Measurements from ENCODE around the gene SUN2.

The SUN2 gene

DNA sequence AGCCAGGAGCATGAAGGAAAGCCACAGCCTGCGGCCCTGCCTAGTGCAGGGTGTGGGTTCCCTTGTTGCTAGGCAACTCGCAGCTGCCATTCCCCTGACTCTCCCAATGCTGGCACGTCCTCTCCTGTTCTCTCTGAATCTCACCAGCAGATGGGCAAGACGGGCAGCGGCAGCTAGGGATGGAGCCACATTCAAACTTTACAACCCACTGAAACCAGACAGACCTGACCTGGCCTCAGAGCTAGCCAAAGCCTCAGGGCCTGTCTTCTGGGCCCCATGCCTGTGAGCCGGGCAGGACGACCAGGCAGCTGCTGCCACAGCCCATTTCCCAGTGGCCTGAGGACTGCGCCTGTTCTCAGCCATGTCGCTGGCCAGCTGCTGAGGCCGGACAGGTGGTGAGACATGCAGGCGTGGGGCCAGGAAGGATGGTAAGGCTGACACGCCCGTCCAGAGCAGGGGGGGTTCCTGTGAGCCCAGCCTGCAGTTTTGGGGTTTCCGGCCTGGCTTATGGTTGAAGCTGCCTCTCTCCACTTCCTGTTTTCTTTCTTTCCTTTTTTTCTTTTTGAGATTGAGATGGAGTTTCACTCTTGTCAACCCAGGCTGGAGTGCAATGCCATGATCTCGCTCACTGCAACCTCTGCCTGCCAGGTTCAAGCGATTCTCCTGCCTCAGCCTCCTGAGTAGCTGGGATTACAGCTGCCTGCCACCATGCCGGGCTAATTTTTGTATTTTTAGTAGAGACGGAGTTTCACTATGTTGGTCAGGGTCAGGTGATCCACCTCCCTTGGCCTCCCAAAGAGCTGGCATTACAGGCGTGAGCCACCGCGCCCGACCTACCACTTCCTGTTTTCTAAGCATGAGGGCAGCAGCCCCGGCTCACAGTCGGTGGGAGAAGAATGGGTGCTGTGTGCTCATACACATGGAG, 4.1 kb downstream of the SUN2 start:
- no peak for DNase-seq

DNA sequence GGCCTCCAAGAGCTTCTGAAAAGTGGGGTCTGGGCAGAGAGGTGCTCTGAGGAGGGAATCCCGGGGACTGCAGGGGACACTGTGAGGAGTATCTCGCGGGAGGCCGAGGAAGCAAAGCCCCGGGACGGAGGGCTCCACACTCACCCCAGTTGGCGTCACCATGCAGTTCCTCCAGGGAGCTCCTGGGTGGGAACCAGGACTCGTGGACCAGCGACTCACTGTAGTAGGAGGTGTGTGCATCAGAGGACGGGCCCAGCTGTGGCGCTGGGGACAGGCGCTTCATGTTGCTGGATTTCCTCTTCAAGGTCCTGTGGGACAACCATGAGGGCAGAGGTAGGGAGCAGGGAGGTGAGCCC, 4.8 kb downstream of the SUN2 start:
- no peak for DNase-seq

DNA sequence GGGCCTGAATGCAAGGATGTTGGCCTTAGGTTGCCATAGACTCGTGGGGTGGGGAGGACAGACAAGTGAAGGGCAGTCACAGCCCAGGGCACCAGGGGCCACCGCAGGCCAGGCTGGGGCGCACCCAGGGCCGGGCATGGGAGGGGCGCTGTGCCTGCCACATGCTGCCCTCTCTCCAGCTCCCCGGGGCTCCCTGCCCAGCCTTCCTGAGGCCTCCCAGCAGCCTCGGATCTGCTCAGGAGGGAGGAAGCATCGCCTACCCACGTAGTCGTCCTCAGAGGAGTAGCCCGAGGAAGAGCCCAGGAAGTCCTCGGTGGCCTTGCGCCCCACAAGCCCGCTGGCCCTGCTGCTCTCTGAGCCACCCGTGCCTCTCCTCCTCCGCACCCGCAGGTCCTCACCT, 5.2 kb downstream of the SUN2 start:
- no peak for DNase-seq

DNA sequence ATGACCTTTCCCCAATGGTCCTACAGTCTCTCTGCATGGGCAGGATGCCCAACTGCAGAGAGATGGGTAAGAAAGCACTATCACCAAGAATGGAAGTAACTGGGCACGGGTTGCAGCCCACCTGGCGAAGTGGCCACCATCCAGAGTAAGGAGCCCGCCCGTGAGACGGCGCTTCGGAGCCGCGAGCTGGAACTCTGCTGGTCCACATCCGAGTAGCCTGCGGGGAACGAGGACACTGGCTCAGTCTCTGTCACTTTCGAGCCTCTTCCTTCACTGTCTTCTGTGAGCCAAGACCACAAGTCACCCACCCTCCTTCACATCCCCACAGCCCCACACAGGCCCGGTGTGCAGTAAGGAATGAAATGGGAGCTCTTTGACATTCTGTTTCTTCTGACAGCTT, 5.7 kb downstream of the SUN2 start:
- no peak for DNase-seq

DNA sequence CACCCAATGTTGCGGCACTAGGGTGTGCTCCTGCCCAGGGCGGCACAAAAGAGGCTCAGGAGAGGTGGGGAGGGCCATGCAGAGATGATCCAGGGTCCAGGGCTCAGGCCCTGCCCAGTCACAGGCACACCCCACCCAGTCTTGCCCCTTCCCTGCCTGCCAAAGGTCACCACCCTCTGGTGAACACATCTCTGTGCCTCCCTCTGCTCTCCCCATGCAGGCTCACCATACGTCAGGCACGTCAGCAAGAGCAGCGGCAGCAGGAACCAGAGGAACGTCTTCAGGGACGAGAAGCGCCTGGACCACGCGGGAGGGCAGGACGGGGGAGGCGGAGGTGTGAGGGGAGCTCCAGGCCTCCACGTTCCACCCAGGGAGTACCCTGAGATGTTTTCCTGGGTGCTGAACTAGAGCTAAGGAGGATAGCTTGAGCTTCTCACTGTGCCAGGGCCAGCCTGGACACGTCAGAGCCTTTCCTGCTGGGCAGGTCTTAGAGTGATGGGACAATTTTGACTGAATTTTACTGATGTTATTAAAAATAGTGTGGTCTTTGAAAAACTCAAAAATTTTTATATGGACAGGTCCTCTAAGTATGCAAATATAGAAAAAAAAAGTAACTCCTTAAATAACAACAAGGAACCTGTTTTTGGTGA, 7.2 kb downstream of the SUN2 start:
- no peak for DNase-seq

DNA sequence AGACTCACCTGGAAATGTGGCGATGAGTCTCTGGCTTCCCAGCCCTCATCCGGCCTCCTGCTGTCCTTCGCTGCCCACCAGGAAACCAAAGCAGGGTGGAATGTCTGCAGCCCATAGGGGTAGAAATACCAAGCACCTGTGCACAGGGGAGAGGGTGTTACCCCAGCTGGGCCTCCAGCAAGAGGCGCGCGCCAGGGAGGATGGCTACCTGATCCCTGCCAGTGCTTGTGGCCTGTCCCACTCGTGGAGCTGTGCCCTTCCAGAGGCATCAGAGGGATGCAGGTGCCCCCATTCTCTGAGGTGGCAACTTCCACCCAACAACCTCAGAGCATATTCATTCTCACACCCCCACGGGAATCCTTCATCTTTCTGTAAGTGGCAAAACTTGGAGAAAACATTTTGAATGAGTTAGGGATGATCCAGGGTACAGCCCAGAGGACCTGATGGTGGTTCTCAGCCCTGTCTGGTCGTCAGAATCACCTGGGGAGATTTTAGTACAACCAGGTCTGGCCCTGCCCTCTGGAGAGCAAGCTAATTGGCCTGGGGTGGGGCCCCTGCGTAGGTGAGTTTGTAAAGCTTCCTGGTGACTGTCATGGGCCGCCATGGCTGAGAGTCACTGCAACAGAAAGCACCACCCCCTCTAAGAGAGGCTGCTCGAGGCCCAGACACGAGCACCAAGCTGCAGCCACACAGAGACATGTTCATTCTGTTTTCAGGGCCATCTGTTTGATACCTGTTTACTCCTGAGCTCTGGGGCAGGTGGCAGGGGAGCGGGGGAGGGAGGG, 9.9 kb downstream of the SUN2 start:
- no peak for DNase-seq

DNA sequence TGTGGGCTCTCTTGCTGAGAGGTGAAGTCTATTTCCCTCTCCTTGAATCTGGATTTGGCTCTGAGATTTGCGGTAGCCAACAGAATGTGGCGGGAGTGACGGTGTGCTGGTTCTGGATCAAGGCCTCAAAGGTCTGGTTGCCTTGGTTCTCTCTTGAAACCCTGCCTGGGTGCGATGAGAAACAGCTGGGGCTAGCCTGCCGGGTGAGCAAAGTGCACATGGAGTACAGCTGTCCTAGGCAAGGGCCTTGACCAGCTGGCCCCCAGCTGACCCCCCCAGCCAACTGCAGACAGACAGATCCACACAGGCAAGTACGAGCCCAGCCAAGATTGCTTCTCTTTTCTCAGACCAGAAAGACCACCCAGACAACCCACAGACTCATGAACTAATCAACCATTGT, 10.8 kb downstream of the SUN2 start:
- DNase-seq: no peak

DNA sequence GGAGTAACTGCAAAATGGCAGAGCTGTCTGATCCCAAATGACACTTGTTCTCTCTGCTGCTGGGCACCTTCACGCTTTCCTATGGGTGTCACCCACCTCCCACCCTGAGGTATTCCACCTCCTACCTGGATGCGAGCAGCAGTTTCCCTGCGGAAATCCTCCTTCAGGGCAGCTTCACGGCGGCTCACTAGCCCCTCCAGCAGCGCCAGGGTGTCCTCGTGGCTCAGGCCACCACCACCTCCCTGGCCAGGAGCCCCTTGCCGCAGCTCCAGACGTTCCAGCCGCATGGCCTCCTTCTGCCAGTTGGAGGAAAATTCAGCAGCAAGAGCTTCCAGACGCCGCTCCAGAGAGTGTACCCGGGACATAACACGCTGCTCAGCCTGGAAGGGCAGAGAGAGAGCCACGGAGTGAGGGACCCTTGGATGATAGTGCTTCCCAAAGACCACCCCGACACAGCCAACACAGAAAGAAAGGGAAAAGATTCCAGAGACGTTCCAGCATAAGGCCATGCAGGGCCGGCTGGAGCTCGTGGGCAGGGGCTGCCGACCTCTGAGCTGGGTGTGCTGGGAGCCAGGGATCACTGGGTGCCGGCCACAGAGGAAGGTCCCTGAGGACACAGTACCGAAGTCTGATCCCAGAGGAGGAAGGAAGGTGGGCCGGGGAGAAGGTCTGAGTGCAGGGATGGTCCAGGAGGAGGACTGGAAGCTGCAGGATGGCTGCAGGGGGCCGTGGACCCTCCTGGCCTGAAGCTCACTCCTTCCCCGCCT, 13.4 kb downstream of the SUN2 start:
- DNase-seq: no peak

DNA sequence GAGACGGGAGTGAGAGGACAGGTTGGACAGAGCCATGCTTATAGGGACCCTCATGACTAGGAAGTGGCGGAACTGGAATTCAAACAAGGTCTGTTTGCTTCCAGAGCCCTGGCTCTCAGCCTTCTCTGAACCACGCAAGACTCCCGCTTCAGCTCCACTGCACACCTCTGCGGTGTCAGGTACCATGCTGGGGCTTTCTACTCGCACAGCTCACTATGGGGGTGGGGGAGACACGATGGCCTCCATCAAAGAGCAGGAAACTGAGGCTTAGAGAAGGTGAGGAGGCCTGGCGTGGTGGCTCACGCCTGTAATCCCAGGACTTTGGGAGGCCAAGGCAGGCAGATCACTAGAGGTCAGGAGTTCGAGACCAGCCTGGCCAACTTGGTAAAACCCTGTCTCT, 14.2 kb downstream of the SUN2 start:
- no peak for DNase-seq

DNA sequence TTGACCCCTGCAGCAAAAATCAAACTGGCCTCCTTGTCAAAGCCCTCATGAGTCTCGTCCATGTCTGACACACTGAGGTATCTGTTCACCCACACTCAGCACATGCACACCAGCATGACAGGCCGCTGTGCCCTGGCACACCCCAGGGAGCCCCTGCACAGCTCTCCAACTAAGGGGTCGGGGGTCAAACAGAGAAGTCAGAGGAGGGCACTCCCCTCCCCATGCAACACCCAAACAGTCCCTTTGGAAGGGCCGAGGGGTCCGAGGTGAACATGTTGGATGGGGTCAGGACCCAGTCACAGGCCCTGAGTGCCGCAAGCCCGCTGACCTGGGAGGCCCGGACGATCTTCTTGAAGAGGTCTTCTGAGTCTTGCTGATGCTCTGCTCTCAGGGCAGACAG, 14.6 kb downstream of the SUN2 start:
- no peak for DNase-seq

DNA sequence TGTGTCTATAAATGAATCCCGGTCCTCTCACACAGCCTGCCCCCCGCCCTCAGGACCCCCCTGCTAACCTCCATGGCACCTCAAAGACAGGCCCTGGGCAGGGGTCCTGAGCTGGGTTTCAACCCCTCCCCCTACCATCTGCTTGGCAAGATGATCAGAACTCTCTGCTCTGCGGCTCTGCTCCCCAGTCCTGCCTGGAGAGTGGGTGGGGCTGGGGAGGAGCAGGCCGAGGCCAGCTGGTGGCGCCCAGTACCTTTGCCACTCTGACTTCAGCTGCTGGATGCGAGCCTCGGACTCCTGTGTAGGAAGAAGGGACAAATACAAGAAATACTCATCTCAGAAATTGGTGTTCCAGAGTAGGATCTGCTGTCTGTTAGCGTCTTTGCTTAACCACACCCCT, 15.0 kb downstream of the SUN2 start:
- no peak for DNase-seq

DNA sequence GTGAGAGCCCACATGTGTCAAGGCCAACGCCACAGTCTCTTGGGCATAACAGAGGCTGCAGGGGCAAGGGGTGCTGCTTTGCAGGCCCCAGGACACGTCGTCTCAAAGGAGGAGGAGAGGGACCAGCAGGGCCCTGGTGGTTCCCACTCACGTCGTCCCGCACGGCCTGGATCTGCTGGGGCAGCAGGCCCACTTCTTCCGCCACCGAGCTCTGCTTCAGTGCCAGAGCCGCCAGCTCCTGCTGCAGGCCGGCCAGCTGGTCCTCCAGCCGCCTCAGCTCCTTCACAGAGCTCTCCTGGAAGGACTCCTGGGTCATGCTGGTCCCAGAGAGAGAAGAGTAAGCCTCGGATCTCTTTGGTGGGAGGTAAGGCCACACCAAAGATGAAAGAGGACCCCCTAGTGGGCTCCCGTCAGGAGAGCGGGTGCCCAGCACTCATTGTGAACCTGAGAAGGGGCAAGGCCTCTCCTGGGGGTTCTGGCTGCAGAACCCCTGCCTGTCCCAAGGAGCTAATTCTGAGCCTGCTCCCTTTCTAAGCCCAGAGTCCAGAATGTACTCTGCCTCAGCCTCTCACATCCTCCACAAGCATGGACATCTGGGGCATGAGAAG, 15.6 kb downstream of the SUN2 start:
- DNase-seq: no peak

DNA sequence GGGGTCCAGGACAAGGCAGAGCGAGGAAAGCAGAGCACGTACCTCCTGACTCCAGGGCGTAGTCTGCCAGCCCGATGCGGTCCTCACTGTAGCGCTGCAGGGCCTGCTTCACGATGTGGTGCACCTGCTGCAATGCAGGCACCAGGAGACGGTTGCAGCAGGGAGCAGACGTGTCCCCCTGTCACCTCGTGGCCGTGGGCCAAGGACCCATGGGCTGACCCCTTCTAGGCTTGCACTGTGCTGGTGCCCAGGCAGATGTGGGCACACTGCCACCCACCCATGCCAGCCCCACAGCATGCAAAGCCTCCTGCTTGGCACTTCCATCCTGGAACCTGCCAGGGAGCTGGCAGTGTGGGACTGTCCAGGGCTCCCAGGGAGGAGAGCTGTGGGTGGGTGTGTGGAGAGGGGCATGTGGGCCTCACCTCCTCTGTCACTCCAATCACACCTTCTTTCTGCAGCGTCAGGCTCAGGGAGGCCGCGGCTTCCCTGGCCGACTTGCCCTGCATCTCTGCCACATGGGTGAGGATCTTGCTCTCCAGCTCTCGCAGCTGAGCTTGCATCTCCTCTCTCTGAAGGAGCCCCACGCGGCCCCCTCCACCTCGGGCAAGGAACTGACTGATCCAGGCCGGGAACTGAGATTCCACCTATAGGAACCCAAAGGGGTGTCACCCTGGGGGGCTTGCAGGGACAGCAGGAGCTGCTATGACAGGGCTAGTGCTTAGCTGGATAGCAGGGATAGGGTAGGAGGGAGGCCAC, 16.3 kb downstream of the SUN2 start:
- DNase-seq: no peak

DNA sequence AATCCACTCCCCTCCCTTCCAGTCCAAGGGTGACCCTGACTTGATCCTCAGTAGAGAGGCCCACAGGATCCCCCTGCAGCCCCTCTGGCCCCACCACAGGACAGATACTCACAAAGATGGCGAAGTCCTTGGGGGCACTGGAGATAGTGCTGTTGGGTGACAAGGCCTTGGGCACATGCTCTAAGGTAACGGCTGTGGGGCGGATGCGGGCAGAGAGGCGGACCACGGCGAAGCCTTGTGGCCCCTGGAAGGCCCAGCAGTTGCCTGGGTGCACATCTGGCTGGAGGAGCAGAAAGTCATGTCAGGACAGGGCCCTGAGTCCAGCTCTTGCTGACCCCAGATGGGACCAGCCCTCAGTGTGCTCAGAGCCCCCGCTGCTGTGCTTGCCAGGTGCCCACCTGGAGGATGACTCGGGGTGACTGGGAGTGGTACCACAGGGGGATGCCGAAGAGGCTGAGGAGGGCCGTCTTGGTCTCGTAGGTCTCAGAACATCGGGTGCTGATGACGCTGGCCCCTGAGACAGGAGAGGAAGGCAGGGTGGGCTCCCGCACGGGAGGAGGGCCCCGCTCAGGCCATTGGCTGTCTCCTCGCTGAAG, 17.2 kb downstream of the SUN2 start:
- no peak for DNase-seq

DNA sequence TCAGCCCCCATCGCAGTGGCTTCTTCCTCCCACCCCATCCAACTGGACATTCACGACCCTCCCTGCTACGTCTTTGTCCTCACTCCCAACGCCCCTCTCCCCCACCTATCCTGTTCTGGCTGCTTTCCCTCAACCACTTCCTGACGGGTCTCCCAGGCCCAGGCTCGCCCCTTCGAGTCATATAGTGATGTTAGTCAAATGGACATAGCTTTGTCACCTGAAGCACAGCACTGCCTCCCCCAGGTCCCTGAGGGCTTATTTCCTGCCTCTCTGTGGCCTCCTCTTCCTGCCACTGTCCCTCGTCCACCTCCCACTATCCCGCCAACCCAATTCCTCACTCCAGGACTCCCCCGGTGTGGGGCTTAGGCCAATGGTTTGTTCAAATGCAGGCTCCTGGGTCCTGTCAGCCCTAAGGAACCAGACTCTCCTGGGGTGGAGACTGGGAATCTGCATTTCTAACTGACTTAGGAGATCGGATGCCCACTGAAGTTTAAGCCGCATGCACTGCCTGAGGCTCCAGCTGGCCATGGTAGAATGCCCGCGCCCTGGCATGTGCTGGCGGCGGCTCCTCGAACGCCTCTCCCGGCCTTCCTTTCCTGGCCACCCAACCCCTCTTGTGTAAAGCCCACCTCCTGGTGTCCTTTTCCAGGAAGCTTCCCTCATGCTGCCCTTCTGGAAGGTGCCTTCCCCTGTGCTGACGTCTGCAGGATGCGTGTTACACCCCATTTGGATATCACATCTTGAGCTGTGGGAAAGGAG, 18.3 kb downstream of the SUN2 start:
- DNase-seq: no peak

DNA sequence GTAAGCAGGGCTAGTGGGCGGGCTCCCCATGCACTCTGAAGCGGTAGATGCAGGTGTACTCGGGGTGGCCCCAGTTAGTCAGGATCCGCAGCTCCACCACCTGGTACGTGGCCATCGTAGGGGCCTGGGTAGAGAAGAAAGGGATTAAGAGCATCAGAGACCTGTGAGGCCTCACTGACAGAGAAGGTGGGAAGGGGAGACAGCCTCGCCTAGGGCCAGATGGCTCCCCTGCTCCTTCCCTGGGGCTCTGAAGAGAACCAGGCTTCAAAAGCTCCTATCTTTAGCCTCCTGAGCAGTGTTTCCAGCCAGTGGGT, 19.6 kb downstream of the SUN2 start:
- DNase-seq: no peak

DNA sequence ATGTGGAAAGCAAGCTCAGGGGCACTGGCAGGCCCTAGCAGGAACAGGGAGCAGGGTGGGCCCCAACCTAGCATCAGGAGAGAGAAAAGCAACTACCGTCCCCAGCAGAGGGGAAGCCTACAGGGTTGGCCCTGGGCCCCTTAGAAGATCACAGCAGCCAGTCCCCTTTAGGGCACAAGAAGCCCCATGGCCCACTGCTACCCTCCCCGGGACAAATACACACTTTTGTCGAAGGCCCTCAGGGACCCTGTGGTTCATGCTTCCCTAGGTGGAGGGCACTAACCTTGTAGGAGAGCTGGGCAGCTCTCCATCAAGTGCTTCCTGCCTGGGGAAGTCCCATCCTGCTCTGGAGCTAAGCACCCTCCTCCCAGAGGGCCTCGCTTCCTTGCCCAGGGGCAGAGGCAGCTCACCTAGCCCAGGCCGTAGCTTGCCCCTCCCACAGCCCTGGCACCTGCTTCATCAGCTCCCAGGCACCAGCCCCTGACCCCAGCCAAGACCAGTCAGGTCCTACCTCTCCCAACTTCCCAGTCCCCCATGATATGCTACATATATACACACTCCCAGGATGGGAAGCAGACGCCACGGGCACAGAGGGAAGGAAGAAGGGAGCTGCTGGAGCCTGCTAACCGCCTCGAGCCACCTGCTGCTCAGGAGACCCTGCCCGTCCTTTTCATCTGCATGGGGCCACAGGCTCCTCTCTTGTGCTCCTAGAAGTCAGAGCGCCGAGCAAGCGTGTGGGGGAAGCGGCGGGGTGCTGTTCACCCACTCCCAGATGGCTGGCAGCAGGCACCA, 20.1 kb downstream of the SUN2 start:
- DNase-seq: no peak

DNA sequence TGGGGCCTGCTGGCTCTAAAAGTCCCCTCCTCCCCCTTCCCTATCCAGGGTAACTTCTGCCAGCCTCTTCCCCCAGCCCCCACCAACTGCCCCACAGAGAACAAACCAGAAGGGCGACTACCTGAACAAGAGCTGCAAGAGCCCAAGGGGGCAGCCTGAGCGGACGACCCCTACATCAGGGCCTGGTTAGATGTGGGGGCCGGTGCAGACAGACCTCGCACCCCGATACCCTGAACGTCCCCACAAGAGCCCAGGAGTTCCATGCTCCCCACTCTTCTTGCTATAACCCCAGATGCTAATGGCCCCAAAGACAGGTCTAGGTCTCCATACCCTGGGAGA, 20.7 kb downstream of the SUN2 start:
- no peak for DNase-seq

DNA sequence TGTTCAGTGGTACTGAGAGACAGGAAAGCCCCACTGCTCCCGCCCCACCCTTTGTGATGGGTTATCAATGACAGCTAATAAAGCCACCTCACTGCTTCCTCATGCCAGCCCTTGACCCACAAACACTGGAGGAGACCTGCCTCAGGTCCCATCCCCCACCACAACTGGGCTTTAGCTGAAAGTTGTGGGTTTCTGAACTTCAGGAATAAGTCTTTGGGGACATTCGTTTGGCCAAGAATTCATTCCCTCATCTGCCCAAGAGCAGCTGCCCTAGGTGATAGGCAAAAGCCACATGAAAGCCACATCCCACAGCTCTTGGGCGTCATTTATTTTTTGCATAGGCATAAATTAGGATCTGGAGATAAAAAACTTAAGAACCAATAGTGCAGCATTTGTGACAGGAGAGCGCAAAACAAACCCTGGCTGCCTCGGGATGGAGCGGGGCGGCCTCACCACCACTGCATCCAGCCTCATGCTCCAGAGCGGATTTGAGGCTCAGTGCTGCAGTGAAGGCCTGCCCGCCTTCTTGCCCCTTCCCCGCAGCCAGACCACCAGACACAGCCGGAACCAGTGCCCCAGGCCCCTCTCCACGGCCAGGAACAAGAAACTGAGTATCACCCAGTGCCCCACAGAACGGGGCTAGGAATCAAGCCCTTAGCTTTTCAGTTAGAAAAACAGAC, 21.2 kb downstream of the SUN2 start:
- no peak for DNase-seq

All from 8988T (cell line).